WTC11 (cell line): ENCODE data around the gene MORC4. TPM values are rescaled to one million over a fixed set of nuclear protein-coding genes. Genes with fewer than 3 reads are reported as not detected.

ENCODE experiments used
- ATAC-seq: fragments of 200-7000 bp; cut with Tn5 transposase; 2 replicates; pipeline ENCODE4 v1.10.0; 2021; ENCODE audit warnings: mild to moderate bottlenecking, moderate library complexity
- CTCF ChIA-PET: fragments of 300-600 bp; sonication (Branson Sonifier 250); formaldehyde crosslinking; loops from one replicate; lab custom pipeline; 2021; ENCODE audit warnings: antibody characterized with exemption; lab: Charles Lee
- POLR2A ChIA-PET: fragments of 350-600 bp; sonication (Branson Sonifier 250); formaldehyde crosslinking; loops from one replicate; lab custom pipeline; 2021; ENCODE audit warnings: antibody characterized with exemption; lab: Charles Lee
- DNase-seq: peaks from one replicate; pipeline ENCODE4 v3.0.0; 2021; ENCODE audit warnings: low spot score
- H3K27ac Mint-ChIP-seq: 2 replicates; pipeline ENCODE4 v1.8.0; 2021; ENCODE audit warnings: mixed read lengths
- H3K27me3 Mint-ChIP-seq: 2 replicates; pipeline ENCODE4 v1.8.0; 2021; ENCODE audit warnings: low read depth, mild to moderate bottlenecking, moderate library complexity, mixed read lengths
- H3K36me3 Mint-ChIP-seq: 2 replicates; pipeline ENCODE4 v1.8.0; 2021; ENCODE audit warnings: mixed read lengths
- H3K4me1 Mint-ChIP-seq: 2 replicates; pipeline ENCODE4 v1.8.0; 2022; ENCODE audit warnings: mixed read lengths
- H3K4me3 Mint-ChIP-seq: 2 replicates; pipeline ENCODE4 v1.8.0; 2021; ENCODE audit warnings: mild to moderate bottlenecking, moderate library complexity, mixed read lengths
- H3K9me3 Mint-ChIP-seq: 2 replicates; pipeline ENCODE4 v1.8.0; 2021; ENCODE audit warnings: mixed read lengths
- ATF6 ChIP-seq: sonication (generic); formaldehyde crosslinking; IDR thresholded peaks from 2 replicates; pipeline ENCODE4 v1.8.1; 2023; ENCODE audit warnings: mild to moderate bottlenecking, missing genetic modification reagents
- CREM ChIP-seq: sonication (generic); formaldehyde crosslinking; IDR thresholded peaks from 2 replicates; pipeline ENCODE4 v1.8.1; 2022; ENCODE audit warnings: mild to moderate bottlenecking, missing genetic modification reagents, moderate library complexity
- ETV6 ChIP-seq: sonication (generic); formaldehyde crosslinking; IDR thresholded peaks from 2 replicates; pipeline ENCODE4 v1.8.1; 2022; ENCODE audit warnings: mild to moderate bottlenecking, missing genetic modification reagents
- FOXJ3 ChIP-seq: sonication (generic); formaldehyde crosslinking; IDR thresholded peaks from 2 replicates; pipeline ENCODE4 v1.9.0; 2021; ENCODE audit warnings: missing genetic modification reagents, mild to moderate bottlenecking, borderline replicate concordance
- FOXP1 ChIP-seq: sonication (generic); formaldehyde crosslinking; IDR thresholded peaks from 2 replicates; pipeline ENCODE4 v1.8.0; 2022; ENCODE audit warnings: missing genetic modification reagents, mild to moderate bottlenecking, moderate library complexity, borderline replicate concordance
- JUN ChIP-seq: sonication (generic); formaldehyde crosslinking; IDR thresholded peaks from 2 replicates; pipeline ENCODE4 v1.8.0; 2023; ENCODE audit warnings: mild to moderate bottlenecking, missing genetic modification reagents
- MYBL2 ChIP-seq: sonication (generic); formaldehyde crosslinking; IDR thresholded peaks from 2 replicates; pipeline ENCODE4 v1.8.1; 2023; ENCODE audit warnings: mild to moderate bottlenecking, moderate library complexity, missing genetic modification reagents
- NFYB ChIP-seq: sonication (generic); formaldehyde crosslinking; conservative IDR thresholded peaks from 2 replicates; pipeline ENCODE4 v1.8.0; 2022; ENCODE audit warnings: low read depth, missing genetic modification reagents
- PRRX2 ChIP-seq: fragments of 250-450 bp; sonication (Bioruptor Pico); IDR thresholded peaks from 2 replicates; pipeline ENCODE4 v1.8.0; 2021; ENCODE audit warnings: mild to moderate bottlenecking
- SOX15 ChIP-seq: fragments of 250-450 bp; sonication (Bioruptor Pico); IDR thresholded peaks from 2 replicates; pipeline ENCODE4 v1.9.0; 2021; ENCODE audit warnings: mild to moderate bottlenecking
- SP1 ChIP-seq: sonication (generic); formaldehyde crosslinking; conservative IDR thresholded peaks from 2 replicates; pipeline ENCODE4 v1.8.1; 2022; ENCODE audit warnings: missing genetic modification reagents
- ZMAT4 ChIP-seq: fragments of 250-450 bp; sonication (Bioruptor Pico); IDR thresholded peaks from 2 replicates; pipeline ENCODE4 v1.9.0; 2021; ENCODE audit warnings: mild to moderate bottlenecking
- ZNF121 ChIP-seq: sonication (generic); formaldehyde crosslinking; IDR thresholded peaks from 2 replicates; pipeline ENCODE4 v1.8.0; 2023; ENCODE audit warnings: missing genetic modification reagents
- ZNF219 ChIP-seq: sonication (generic); formaldehyde crosslinking; IDR thresholded peaks from 2 replicates; pipeline ENCODE4 v1.8.0; 2023; ENCODE audit warnings: missing genetic modification reagents, mild to moderate bottlenecking, borderline replicate concordance
- ZNF423 ChIP-seq: fragments of 250-450 bp; sonication (Bioruptor Pico); IDR thresholded peaks from 2 replicates; pipeline ENCODE4 v2.1.2; 2022; ENCODE audit warnings: mild to moderate bottlenecking, moderate library complexity
- total RNA-seq: library from RNA; stranded (reverse); gene quantifications from 3 replicates; pipeline ENCODE4 v1.2.3, GENCODE V29; 2021
- TF ChIP-seq, protein P1 (sequence below): sonication (generic); formaldehyde crosslinking; IDR thresholded peaks from 2 replicates; pipeline ENCODE4 v1.8.0; 2022; ENCODE audit warnings: mild to moderate bottlenecking, missing genetic modification reagents
- TF ChIP-seq, protein P2 (sequence below): fragments of 250-450 bp; sonication (Bioruptor Pico); conservative IDR thresholded peaks from 2 replicates; pipeline ENCODE4 v1.9.0; 2021; ENCODE audit warnings: mild to moderate bottlenecking
- TF ChIP-seq, protein P3 (sequence below): sonication (generic); formaldehyde crosslinking; IDR thresholded peaks from 2 replicates; pipeline ENCODE4 v1.8.1; 2023; ENCODE audit warnings: mild to moderate bottlenecking, missing genetic modification reagents, borderline replicate concordance
- TF ChIP-seq, protein P4 (sequence below): fragments of 250-450 bp; sonication (Bioruptor Pico); IDR thresholded peaks from 2 replicates; pipeline ENCODE4 v2.1.2; 2022; ENCODE audit warnings: mild to moderate bottlenecking, moderate library complexity
- TF ChIP-seq, protein P5 (sequence below): sonication (generic); formaldehyde crosslinking; IDR thresholded peaks from 2 replicates; pipeline ENCODE4 v1.8.1; 2022; ENCODE audit warnings: mild to moderate bottlenecking, moderate library complexity, missing genetic modification reagents
- TF ChIP-seq, protein P6 (sequence below): sonication (generic); formaldehyde crosslinking; IDR thresholded peaks from 2 replicates; pipeline ENCODE4 v1.8.1; 2023; ENCODE audit warnings: mild to moderate bottlenecking, missing genetic modification reagents, moderate library complexity

Gene MORC4
- total RNA-seq, 1 experiment from 2014 or later: 4.6 TPM

GRCh38 chrX:106927023-106927422 lies 73.0 kb downstream of the MORC4 start:
- Mint-ChIP-seq H3K27me3 (no peaks in the 10 kb centered on the region), H3K4me1 (no peaks in the 10 kb centered on the region), H3K27ac (no peak overlapping the region), H3K4me3 (no peak overlapping the region)
- no peak for ATAC-seq
- CTCF ChIA-PET: no interaction called here
- TF ChIP-seq, protein P1, sequence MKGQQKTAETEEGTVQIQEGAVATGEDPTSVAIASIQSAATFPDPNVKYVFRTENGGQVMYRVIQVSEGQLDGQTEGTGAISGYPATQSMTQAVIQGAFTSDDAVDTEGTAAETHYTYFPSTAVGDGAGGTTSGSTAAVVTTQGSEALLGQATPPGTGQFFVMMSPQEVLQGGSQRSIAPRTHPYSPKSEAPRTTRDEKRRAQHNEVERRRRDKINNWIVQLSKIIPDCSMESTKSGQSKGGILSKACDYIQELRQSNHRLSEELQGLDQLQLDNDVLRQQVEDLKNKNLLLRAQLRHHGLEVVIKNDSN: no peak
- no peak for TF ChIP-seq JUN (CRISPR knock-in tag)
- TF ChIP-seq ZNF219 (CRISPR knock-in tag): no peak
- no peak for TF ChIP-seq SOX15 (CRISPR knock-in tag)
- TF ChIP-seq ZNF423 (CRISPR knock-in tag): no peak
- no peak for TF ChIP-seq FOXP1 (CRISPR knock-in tag)
- TF ChIP-seq, protein P2, sequence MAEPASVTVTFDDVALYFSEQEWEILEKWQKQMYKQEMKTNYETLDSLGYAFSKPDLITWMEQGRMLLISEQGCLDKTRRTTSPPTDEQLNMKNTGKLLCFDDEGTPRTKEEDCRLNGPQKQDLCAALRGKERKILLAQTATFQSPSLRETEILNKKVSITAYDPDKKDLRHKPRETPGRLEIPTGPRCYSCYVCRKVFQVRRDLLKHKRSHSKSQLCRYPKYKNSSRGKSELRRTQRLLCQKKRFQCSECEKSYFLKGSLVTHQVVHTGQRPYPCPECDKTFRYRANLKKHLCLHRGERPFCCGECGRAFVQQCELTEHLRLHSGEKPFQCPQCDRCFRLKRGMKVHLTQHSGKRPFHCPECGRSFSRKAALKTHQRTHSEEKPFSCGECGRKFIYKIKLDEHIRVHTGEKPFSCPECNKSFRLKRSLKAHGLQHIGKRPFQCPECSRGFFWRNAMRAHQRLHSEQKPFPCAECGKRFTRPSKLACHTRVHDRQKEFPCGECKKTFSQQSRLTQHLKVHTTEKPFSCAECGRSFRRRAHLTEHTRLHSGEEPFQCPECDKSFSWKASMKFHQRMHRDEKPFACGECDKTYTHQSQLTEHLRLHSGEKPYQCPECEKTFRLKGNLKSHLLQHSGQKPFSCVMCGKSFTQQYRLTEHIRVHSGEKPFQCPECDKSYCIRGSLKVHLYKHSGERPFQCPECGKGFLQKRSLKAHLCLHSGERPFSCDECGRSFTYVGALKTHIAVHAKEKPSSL (CRISPR knock-in tag): no peak
- TF ChIP-seq, protein P3, sequence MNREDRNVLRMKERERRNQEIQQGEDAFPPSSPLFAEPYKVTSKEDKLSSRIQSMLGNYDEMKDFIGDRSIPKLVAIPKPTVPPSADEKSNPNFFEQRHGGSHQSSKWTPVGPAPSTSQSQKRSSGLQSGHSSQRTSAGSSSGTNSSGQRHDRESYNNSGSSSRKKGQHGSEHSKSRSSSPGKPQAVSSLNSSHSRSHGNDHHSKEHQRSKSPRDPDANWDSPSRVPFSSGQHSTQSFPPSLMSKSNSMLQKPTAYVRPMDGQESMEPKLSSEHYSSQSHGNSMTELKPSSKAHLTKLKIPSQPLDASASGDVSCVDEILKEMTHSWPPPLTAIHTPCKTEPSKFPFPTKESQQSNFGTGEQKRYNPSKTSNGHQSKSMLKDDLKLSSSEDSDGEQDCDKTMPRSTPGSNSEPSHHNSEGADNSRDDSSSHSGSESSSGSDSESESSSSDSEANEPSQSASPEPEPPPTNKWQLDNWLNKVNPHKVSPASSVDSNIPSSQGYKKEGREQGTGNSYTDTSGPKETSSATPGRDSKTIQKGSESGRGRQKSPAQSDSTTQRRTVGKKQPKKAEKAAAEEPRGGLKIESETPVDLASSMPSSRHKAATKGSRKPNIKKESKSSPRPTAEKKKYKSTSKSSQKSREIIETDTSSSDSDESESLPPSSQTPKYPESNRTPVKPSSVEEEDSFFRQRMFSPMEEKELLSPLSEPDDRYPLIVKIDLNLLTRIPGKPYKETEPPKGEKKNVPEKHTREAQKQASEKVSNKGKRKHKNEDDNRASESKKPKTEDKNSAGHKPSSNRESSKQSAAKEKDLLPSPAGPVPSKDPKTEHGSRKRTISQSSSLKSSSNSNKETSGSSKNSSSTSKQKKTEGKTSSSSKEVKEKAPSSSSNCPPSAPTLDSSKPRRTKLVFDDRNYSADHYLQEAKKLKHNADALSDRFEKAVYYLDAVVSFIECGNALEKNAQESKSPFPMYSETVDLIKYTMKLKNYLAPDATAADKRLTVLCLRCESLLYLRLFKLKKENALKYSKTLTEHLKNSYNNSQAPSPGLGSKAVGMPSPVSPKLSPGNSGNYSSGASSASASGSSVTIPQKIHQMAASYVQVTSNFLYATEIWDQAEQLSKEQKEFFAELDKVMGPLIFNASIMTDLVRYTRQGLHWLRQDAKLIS (CRISPR knock-in tag): no peak
- no peak for TF ChIP-seq ETV6 (CRISPR knock-in tag)
- no peak for TF ChIP-seq FOXJ3 (CRISPR knock-in tag)
- TF ChIP-seq NFYB (CRISPR knock-in tag): no peak
- TF ChIP-seq MYBL2 (CRISPR knock-in tag): no peak
- no peak for TF ChIP-seq PRRX2
- no peak for TF ChIP-seq ZNF121 (CRISPR knock-in tag)
- no peak for TF ChIP-seq ZMAT4 (CRISPR knock-in tag)
- TF ChIP-seq SP1 (CRISPR knock-in tag): no peak
- TF ChIP-seq, protein P4, sequence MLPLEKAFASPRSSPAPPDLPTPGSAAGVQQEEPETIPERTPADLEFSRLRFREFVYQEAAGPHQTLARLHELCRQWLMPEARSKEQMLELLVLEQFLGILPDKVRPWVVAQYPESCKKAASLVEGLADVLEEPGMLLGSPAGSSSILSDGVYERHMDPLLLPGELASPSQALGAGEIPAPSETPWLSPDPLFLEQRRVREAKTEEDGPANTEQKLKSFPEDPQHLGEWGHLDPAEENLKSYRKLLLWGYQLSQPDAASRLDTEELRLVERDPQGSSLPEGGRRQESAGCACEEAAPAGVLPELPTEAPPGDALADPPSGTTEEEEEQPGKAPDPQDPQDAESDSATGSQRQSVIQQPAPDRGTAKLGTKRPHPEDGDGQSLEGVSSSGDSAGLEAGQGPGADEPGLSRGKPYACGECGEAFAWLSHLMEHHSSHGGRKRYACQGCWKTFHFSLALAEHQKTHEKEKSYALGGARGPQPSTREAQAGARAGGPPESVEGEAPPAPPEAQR (CRISPR knock-in tag): no peak
- TF ChIP-seq, all 79 proteins: peak for 0
- no peak for DNase-seq
- POLR2A ChIA-PET: no interaction called here
- Mint-ChIP-seq H3K36me3 (no peaks in the 10 kb centered on the region), H3K9me3 (no peaks in the 10 kb centered on the region)

- Mint-ChIP-seq H3K9me3 (no peaks in the 10 kb centered on the region), H3K4me1 (peaks cover 11% of the 10 kb centered on the region; the same call in 1 of the 2 replicates), H3K36me3 (no peaks in the 10 kb centered on the region), H3K27ac (no peak overlapping the region), H3K4me3 (no peak overlapping the region), H3K27me3 (no peaks in the 10 kb centered on the region; the same call in 1 of the 2 replicates)
- DNase-seq (no peak), ATAC-seq (no peak)
- CTCF ChIA-PET: no interaction called here
- POLR2A ChIA-PET: no interaction called here
- TF ChIP-seq, protein P5, sequence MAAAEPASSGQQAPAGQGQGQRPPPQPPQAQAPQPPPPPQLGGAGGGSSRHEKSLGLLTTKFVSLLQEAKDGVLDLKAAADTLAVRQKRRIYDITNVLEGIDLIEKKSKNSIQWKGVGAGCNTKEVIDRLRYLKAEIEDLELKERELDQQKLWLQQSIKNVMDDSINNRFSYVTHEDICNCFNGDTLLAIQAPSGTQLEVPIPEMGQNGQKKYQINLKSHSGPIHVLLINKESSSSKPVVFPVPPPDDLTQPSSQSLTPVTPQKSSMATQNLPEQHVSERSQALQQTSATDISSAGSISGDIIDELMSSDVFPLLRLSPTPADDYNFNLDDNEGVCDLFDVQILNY: no peak
- TF ChIP-seq, protein P6, sequence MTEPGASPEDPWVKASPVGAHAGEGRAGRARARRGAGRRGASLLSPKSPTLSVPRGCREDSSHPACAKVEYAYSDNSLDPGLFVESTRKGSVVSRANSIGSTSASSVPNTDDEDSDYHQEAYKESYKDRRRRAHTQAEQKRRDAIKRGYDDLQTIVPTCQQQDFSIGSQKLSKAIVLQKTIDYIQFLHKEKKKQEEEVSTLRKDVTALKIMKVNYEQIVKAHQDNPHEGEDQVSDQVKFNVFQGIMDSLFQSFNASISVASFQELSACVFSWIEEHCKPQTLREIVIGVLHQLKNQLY (CRISPR knock-in tag): no peak
- TF ChIP-seq CREM (CRISPR knock-in tag): no peak
- TF ChIP-seq ATF6 (CRISPR knock-in tag): no peak
- TF ChIP-seq FOXJ3 (CRISPR knock-in tag): no peak
These were observed 78.4 kb downstream of the MORC4 start for GRCh38 chrX:106921637-106922036.
